ENCODE data around the gene ARL3.

Gene ARL3

DNA sequence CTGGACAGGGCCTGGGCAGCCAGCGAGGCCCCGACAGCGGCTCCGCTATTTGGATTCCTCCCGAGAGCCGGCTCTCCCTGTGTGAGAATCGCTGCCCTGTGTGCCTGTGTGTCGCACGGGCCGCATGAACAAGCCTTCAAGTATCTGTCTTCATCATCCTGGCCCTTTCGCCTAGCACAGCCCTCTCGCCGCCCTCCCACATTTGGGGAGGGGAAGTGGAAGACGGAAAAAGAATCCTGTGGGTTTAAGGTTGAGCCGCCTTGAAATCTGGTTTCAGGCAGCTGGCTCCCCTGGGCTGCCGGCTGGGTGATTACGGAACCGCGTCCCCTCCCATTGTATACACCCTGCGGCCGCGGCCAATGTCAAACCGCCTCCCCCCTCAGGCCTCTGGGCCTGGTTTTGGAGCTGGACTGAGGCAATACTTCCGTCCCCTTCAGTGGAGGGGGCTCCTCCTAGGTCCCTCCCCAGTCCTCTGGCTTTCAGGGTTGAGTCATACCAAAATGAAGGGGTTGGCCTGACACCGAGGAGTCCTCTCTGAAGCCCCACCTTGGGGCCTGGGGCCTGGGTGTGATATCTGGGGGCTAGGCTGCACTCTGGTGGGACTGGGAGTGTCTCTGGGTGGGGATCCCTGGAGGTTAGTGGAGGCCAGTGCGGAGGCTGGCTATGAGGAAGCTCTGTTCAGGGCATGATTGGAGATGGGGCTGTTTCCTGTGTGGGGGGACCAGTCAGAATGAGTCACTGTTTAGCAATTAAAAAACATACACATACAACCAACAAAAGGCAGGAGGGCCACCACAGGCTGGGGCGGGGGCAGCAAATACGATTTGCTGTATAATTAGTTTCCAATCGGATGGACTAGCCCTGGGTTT lies 68.2 kb downstream of the ARL3 start:
- H3K4me1 ChIP-seq (ENCODE audit: insufficient read depth, low read length), result peaks cover 40% of the 10 kb centered on the region
- H3K9ac ChIP-seq (ENCODE audit: low read depth, low read length), result peak overlapping the region; percentile 79
- H3K27me3 ChIP-seq (ENCODE audit: insufficient read depth, low read length), result no peaks in the 10 kb centered on the region; the same call in 1 of the 2 replicates
- H3K36me3 ChIP-seq (ENCODE audit: insufficient read depth, low read depth, low read length), result no peaks in the 10 kb centered on the region
- no peaks in the 10 kb centered on the region for H3K9me3 ChIP-seq (ENCODE audit: insufficient read depth, low read depth, low read length)
- no peak overlapping the region for H3K27ac ChIP-seq (ENCODE audit: low read length)
- H3K4me3 ChIP-seq (ENCODE audit: low read length), result peak overlapping the region; percentile 80

- peak overlapping the region; percentile 80 for H3K4me3 ChIP-seq (ENCODE audit: low read length)
- no peak overlapping the region for H3K27ac ChIP-seq (ENCODE audit: low read length)
- H3K36me3 ChIP-seq (ENCODE audit: insufficient read depth, low read depth, low read length), result no peaks in the 10 kb centered on the region
- peaks cover 38% of the 10 kb centered on the region for H3K4me1 ChIP-seq (ENCODE audit: insufficient read depth, low read length)
- H3K9ac ChIP-seq (ENCODE audit: low read depth, low read length), result peak overlapping the region; percentile 79
- H3K27me3 ChIP-seq (ENCODE audit: insufficient read depth, low read length), result no peaks in the 10 kb centered on the region; the same call in 1 of the 2 replicates
- no peaks in the 10 kb centered on the region for H3K9me3 ChIP-seq (ENCODE audit: insufficient read depth, low read depth, low read length)
These were observed 68.8 kb downstream of the ARL3 start for GRCh38 chr10:102645388-102645740.

DNA sequence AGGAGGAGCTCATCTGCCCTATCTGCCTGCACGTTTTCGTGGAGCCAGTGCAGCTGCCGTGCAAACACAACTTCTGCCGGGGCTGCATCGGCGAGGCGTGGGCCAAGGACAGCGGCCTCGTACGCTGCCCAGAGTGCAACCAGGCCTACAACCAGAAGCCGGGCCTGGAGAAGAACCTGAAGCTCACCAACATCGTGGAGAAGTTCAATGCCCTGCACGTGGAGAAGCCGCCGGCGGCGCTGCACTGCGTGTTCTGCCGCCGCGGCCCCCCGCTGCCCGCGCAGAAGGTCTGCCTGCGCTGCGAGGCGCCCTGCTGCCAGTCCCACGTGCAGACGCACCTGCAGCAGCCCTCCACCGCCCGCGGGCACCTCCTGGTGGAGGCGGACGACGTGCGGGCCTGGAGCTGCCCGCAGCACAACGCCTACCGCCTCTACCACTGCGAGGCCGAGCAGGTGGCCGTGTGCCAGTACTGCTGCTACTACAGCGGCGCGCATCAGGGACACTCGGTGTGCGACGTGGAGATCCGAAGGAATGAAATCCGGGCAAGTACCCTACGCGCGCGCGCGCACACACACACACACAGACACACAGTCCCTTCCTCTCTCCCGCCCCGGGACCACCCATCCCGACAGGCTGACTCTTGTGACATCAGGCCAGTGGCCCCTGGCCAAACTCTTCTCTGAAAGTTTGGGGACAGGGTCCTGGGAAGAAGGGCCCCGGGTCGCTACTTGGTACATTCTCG lies 69.4 kb downstream of the ARL3 start:
- no peaks in the 10 kb centered on the region for H3K36me3 ChIP-seq (ENCODE audit: insufficient read depth, low read depth, low read length)

DNA sequence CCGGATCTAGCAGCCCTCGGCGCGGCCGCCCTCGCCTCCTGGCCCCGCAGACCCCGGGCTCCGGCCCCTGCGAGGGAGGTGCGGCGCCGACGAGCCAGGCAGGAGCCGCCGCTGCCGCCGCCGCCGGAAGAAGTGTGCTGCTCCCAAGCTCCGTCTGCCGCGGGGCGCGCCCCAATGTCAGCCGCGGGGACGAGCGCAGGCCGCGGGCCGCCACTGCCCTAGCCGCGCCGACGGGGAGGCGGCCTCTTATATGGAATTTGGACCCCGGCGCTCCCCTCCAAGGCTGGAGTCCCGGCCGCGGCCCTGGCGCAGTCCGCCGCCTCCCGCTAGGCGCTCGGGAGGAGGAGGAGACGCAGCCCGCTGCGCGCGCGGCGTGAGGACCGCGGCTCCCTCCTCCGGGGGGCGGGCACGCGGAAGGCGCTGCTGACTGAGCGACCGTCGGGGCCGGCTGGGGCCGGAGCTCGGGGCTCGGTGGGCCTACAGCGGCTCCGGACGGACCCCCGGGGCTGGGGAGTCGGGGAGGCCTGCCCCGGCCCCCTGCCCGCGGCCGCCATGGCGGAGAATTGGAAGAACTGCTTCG lies 70.0 kb downstream of the ARL3 start, which contains the start of gene TRIM8:
Gene TRIM8 (plus strand): TSS at position 414 of the 580 bp plus-strand sequence. CDS start 139 bp downstream, at position 553.
- no peak within 1 kb of the TSS for H3K27ac ChIP-seq (ENCODE audit: low read length)

More for the DNA sequence above, 69.4 kb downstream of the ARL3 start:
- no peak overlapping the region for H3K27ac ChIP-seq (ENCODE audit: low read length)
- H3K9ac ChIP-seq (ENCODE audit: low read depth, low read length), result peak overlapping the region; percentile 79; the same call in 1 of the 2 replicates
- peaks cover 34% of the 10 kb centered on the region for H3K4me1 ChIP-seq (ENCODE audit: insufficient read depth, low read length)
- no peaks in the 10 kb centered on the region for H3K9me3 ChIP-seq (ENCODE audit: insufficient read depth, low read depth, low read length)
- H3K27me3 ChIP-seq (ENCODE audit: insufficient read depth, low read length), result no peaks in the 10 kb centered on the region; the same call in 1 of the 2 replicates
- H3K4me3 ChIP-seq (ENCODE audit: low read length), result peak overlapping the region; percentile 80

DNA sequence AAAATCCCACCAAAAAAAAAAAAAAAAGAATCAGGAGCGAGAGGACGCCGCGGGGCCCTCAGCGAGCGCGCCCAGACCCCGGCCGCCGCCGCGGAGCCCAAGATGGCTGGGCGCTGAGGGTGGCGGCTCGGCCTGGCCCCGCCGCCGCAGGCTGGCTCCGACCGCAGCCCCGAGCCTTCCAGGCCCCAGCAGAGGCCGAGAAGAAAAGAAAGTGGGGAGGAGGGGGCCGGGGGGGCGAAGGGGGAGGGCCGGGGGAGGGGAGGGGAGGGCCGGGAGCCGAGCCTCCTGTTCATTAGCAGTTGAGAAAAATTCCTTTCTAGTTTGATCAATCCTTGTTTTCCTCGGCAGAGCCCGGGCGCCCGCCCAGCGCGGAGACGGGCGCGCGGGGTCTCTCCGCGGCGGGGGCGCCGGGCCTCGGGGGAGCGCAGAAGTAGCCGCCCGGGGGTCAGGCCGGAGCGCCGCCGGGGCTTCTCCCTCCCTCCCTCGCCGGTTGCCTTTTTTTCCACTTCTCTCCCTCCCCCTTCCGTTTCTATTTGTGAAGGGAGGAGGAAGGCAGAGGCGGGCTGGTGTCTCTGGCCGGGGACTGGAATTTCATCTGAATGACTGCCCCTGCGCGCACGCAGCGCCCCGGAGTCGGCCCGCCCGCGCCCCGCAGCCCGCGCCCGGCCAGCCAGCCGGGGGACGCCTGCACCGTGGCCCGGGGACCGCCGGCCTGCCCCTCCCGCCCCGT lies 70.7 kb downstream of the ARL3 start:
- Histone ChIP-seq H3K9ac (ENCODE audit: low read depth, low read length) (peak overlapping the region; percentile 86; the same call in 1 of the 2 replicates), H3K27me3 (ENCODE audit: insufficient read depth, low read length) (no peaks in the 10 kb centered on the region; the same call in 1 of the 2 replicates), H3K4me3 (ENCODE audit: low read length) (peak overlapping the region; percentile 83; the same call in 1 of the 2 replicates), H3K9me3 (ENCODE audit: insufficient read depth, low read depth, low read length) (no peaks in the 10 kb centered on the region), H3K36me3 (ENCODE audit: insufficient read depth, low read depth, low read length) (no peaks in the 10 kb centered on the region), H3K27ac (ENCODE audit: low read length) (peak overlapping the region; percentile 67), H3K4me1 (ENCODE audit: insufficient read depth, low read length) (peaks cover 25% of the 10 kb centered on the region; the same call in 1 of the 2 replicates)

More for the DNA sequence above, 70.0 kb downstream of the ARL3 start, which contains the start of gene TRIM8:
- Histone ChIP-seq H3K9me3 (ENCODE audit: insufficient read depth, low read depth, low read length) (no peaks in the 10 kb centered on the region), H3K9ac (ENCODE audit: low read depth, low read length) (peak within 1 kb of the TSS; percentile 86; the same call in 1 of the 2 replicates), H3K36me3 (ENCODE audit: insufficient read depth, low read depth, low read length) (no peaks in the 10 kb centered on the region), H3K4me1 (ENCODE audit: insufficient read depth, low read length) (peaks cover 28% of the 10 kb centered on the region; the same call in 1 of the 2 replicates), H3K27me3 (ENCODE audit: insufficient read depth, low read length) (no peaks in the 10 kb centered on the region; the same call in 1 of the 2 replicates), H3K4me3 (ENCODE audit: low read length) (peak within 1 kb of the TSS; percentile 83)

GRCh38 chr10:102642736-102643335 lies 71.4 kb downstream of the ARL3 start:
- Histone ChIP-seq H3K27ac (ENCODE audit: low read length) (peak overlapping the region; percentile 67), H3K9ac (ENCODE audit: low read depth, low read length) (peak overlapping the region; percentile 86), H3K9me3 (ENCODE audit: insufficient read depth, low read depth, low read length) (no peaks in the 10 kb centered on the region), H3K36me3 (ENCODE audit: insufficient read depth, low read depth, low read length) (no peaks in the 10 kb centered on the region), H3K27me3 (ENCODE audit: insufficient read depth, low read length) (no peaks in the 10 kb centered on the region; the same call in 1 of the 2 replicates), H3K4me1 (ENCODE audit: insufficient read depth, low read length) (peaks cover 20% of the 10 kb centered on the region; the same call in 1 of the 2 replicates), H3K4me3 (ENCODE audit: low read length) (peak overlapping the region; percentile 83)

- Histone ChIP-seq H3K4me3 (ENCODE audit: low read length) (peak overlapping the region; percentile 83), H3K27me3 (ENCODE audit: insufficient read depth, low read length) (no peaks in the 10 kb centered on the region; the same call in 1 of the 2 replicates), H3K9ac (ENCODE audit: low read depth, low read length) (peak overlapping the region; percentile 86; the same call in 1 of the 2 replicates), H3K36me3 (ENCODE audit: insufficient read depth, low read depth, low read length) (no peaks in the 10 kb centered on the region), H3K27ac (ENCODE audit: low read length) (peak overlapping the region; percentile 63), H3K4me1 (ENCODE audit: insufficient read depth, low read length) (peaks cover 13% of the 10 kb centered on the region; the same call in 1 of the 2 replicates), H3K9me3 (ENCODE audit: insufficient read depth, low read depth, low read length) (no peaks in the 10 kb centered on the region)
These were observed 72.1 kb downstream of the ARL3 start for GRCh38 chr10:102641880-102642735.

DNA sequence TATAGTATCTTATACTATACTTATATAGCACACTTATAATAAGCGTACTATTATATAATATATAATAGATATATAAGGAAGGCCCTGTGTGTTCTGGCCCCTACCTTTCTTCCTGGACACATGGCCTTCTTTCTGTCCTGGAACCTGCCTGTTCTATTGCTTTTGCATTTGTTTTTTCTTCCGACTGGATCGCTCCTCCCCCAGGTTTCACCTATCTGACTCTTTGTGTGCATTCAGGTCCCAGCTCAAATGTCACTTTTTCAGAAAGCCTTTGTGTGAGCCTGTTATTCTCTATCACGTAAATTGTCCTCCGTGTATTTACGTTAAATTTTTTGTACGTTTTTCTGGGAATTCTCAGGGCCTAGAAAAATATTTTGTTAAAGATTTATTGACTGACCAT lies 72.8 kb downstream of the ARL3 start:
- peaks cover 8% of the 10 kb centered on the region; the same call in 1 of the 2 replicates for H3K4me1 ChIP-seq (ENCODE audit: insufficient read depth, low read length)
- H3K9me3 ChIP-seq (ENCODE audit: insufficient read depth, low read depth, low read length), result no peaks in the 10 kb centered on the region
- peak overlapping the region; percentile 63 for H3K27ac ChIP-seq (ENCODE audit: low read length)
- no peaks in the 10 kb centered on the region; the same call in 1 of the 2 replicates for H3K27me3 ChIP-seq (ENCODE audit: insufficient read depth, low read length)
- H3K36me3 ChIP-seq (ENCODE audit: insufficient read depth, low read depth, low read length), result no peaks in the 10 kb centered on the region
- H3K4me3 ChIP-seq (ENCODE audit: low read length), result peak overlapping the region; percentile 83
- peak overlapping the region; percentile 78; the same call in 1 of the 2 replicates for H3K9ac ChIP-seq (ENCODE audit: low read depth, low read length)

- H3K4me1 ChIP-seq (ENCODE audit: insufficient read depth, low read length), result peaks cover 10% of the 10 kb centered on the region; the same call in 1 of the 2 replicates
- H3K36me3 ChIP-seq (ENCODE audit: insufficient read depth, low read depth, low read length), result no peaks in the 10 kb centered on the region
These were observed 74.7 kb downstream of the ARL3 start for GRCh38 chr10:102639537-102639936.

DNA sequence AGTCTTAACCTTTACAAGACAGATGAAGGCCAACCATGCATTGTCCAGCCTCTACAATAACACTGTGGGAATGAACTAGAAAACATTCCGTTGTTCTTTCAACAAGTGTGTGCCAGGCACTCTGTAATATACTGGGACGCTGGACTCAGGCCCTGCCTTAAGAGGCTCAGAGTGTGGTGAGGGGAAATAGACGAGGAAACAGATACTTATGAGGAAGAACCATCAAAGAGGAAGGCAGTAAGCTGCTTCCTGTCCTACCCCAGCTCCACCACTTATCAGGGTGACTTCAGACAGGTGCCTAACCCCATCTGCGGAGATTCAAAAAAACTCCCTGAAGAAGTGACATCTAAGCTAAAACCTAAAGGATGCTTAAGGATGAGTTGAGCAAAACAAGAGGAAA lies 78.8 kb downstream of the ARL3 start:
- Histone ChIP-seq H3K4me1 (ENCODE audit: insufficient read depth, low read length) (peaks cover 20% of the 10 kb centered on the region; the same call in 1 of the 2 replicates), H3K9ac (ENCODE audit: low read depth, low read length) (no peak overlapping the region), H3K36me3 (ENCODE audit: insufficient read depth, low read depth, low read length) (no peaks in the 10 kb centered on the region), H3K9me3 (ENCODE audit: insufficient read depth, low read depth, low read length) (no peaks in the 10 kb centered on the region), H3K27ac (ENCODE audit: low read length) (no peak overlapping the region), H3K27me3 (ENCODE audit: insufficient read depth, low read length) (no peaks in the 10 kb centered on the region), H3K4me3 (ENCODE audit: low read length) (no peak overlapping the region)

More at GRCh38 chr10:102639537-102639936, 74.7 kb downstream of the ARL3 start:
- H3K9me3 ChIP-seq (ENCODE audit: insufficient read depth, low read depth, low read length), result no peaks in the 10 kb centered on the region
- no peaks in the 10 kb centered on the region; the same call in 1 of the 2 replicates for H3K27me3 ChIP-seq (ENCODE audit: insufficient read depth, low read length)
- H3K4me3 ChIP-seq (ENCODE audit: low read length), result no peak overlapping the region
- H3K27ac ChIP-seq (ENCODE audit: low read length), result no peak overlapping the region
- no peak overlapping the region for H3K9ac ChIP-seq (ENCODE audit: low read depth, low read length)
